ENCODE measurements around the gene ANKRD2.

ANKRD2 gene

GRCh38 chr10:97537186-97537869, 35.3 kb upstream of the ANKRD2 start:
- POLR2A ChIA-PET = no interaction called here
- Histone ChIP-seq H3K9me3 (ENCODE audit: control insufficient read depth, insufficient read depth, low read depth, low read length) (no peaks in the 10 kb centered on the region), H3K36me3 (ENCODE audit: control insufficient read depth in 2 of 2, insufficient read depth in 1 of 2, low read length in 2 of 2) (no peaks in the 10 kb centered on the region), H3K27ac (ENCODE audit: extremely low read depth, low read depth, low read length) (no peak overlapping the region), H3K4me3 (ENCODE audit: low read depth, low read length) (no peak overlapping the region), H3K4me1 (ENCODE audit: control insufficient read depth, insufficient read depth, low read length) (no peaks in the 10 kb centered on the region)
- CTCF ChIA-PET = interaction anchor here (0.8 to 5.7 kb wide), 4 partner anchors 9 to 86 kb away, joined by 3 to 27 read pairs (median 14); no protein-coding TSS in a partner anchor
- TF ChIP-seq ZNF140 (tag by site-specific recombination; IDR thresholded peaks at IDR 0.05) (no peak), PRDM10 (tag by site-specific recombination; IDR thresholded peaks at IDR 0.05) (0 out of 2 replicates have a peak, but pooled peaks have one; percentile 21)

GRCh38 chr10:97538411-97538810, 34.2 kb upstream of the ANKRD2 start:
- ChIA-PET CTCF (interaction anchor here (0.6 to 5.7 kb wide), 5 partner anchors 9 to 132 kb away, joined by 3 to 27 read pairs (median 3); no protein-coding TSS in a partner anchor), POLR2A (no interaction called here)
- H3K36me3 ChIP-seq (ENCODE audit: control insufficient read depth in 2 of 2, insufficient read depth in 1 of 2, low read length in 2 of 2) = no peaks in the 10 kb centered on the region
- no peak overlapping the region for H3K4me3 ChIP-seq (ENCODE audit: low read depth, low read length)
- H3K9me3 ChIP-seq (ENCODE audit: control insufficient read depth, insufficient read depth, low read depth, low read length) = no peaks in the 10 kb centered on the region
- H3K4me1 ChIP-seq (ENCODE audit: control insufficient read depth, insufficient read depth, low read length) = peaks cover 8% of the 10 kb centered on the region; the same call in 1 of the 2 replicates
- TF ChIP-seq SALL2 (tag by site-specific recombination; IDR thresholded peaks at IDR 0.05; ENCODE audit: borderline replicate concordance) (no peak), ZFP3 (tag by site-specific recombination; IDR thresholded peaks at IDR 0.05; ENCODE audit: low read depth) (no peak), ZNF138 (tag by site-specific recombination; IDR thresholded peaks at IDR 0.05; ENCODE audit: borderline replicate concordance) (no peak), ZNF366 (tag by site-specific recombination; conservative IDR thresholded peaks at IDR 0.05) (no peak), ZNF133 (tag by site-specific recombination; IDR thresholded peaks at IDR 0.05) (no peak), ZNF544 (tag by site-specific recombination; IDR thresholded peaks at IDR 0.05) (no peak), GLIS1 (tag by site-specific recombination; IDR thresholded peaks at IDR 0.05) (no peak), ZNF621 (tag by site-specific recombination; IDR thresholded peaks at IDR 0.05) (no peak), ZNF404 (tag by site-specific recombination; IDR thresholded peaks at IDR 0.05) (no peak), KLF8 (tag by site-specific recombination; IDR thresholded peaks at IDR 0.05) (no peak), BCL11B (tag by site-specific recombination; IDR thresholded peaks at IDR 0.05; ENCODE audit: low read depth) (no peak), ZBTB20 (tag by site-specific recombination; IDR thresholded peaks at IDR 0.05) (no peak), ZNF311 (tag by site-specific recombination; IDR thresholded peaks at IDR 0.05; ENCODE audit: borderline replicate concordance) (no peak), ZNF521 (tag by site-specific recombination; IDR thresholded peaks at IDR 0.05) (no peak), HOXC10 (CRISPR knock-in tag; IDR thresholded peaks at IDR 0.05) (no peak), ZNF664 (tag by site-specific recombination; IDR thresholded peaks at IDR 0.05) (no peak), ZNF658 (tag by site-specific recombination; IDR thresholded peaks at IDR 0.05) (no peak), ZNF274 (IDR thresholded peaks at IDR 0.05; ENCODE audit: low read length) (no peak), ZNF274 (tag by site-specific recombination; IDR thresholded peaks at IDR 0.05; ENCODE audit: borderline replicate concordance) (no peak), ZNF449 (tag by site-specific recombination; IDR thresholded peaks at IDR 0.05) (no peak)
- H3K27ac ChIP-seq (ENCODE audit: extremely low read depth, low read depth, low read length) = no peak overlapping the region
